Measurements from ENCODE around the gene SLC17A3.

SLC17A3 gene

DNA sequence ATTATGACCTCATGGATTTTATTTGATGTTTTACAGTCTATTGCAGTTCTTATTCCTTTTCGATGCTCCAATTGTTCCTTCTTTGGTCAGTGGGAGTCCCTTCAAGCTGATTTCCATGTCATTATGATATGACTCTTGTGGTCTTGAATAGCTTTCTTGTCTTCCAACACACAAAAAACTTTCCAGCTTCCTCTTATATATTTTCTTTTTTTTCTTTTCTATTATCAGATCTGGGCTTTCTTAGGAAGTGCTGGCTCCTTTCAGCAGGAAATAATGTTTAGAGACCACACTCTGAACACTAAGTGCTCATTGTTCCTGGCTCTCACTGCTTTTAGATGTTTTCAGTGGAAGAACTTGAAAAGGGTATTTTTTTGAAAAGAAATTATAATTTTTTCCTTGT, 39.1 kb downstream of the SLC17A3 start:
- H3K27ac Mint-ChIP-seq: no peak overlapping the region
- no peaks in the 10 kb centered on the region for H3K4me1 Mint-ChIP-seq
- H3K27me3 Mint-ChIP-seq: peaks cover 14 to 17% of the 10 kb centered on the region in 2 donors
- DNase-seq (no peak), ATAC-seq (replicated peaks) (no peak)
- no peak overlapping the region for H3K4me3 Mint-ChIP-seq
- no peaks in the 10 kb centered on the region for H3K9me3 Mint-ChIP-seq
- H3K36me3 Mint-ChIP-seq: no peaks in the 10 kb centered on the region

DNA sequence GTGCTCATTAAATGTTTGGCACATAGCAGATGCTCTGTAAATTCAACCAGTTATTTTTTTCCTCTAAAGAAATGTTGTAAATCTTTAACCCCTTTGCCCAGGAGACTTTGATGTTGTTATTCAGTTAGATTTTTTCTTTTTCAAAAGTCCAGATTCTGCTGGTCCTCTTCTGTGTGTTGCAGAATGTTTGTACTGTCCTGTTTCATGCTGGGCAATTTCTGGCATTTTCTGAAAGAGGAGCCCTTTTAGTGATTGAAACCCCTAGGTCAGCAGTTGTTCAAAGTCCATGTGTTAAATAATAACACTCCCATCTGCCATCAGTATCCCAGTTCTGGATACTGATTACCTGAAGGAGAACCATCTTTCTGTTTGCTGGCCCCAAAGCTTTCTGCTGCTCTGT, 40.9 kb downstream of the SLC17A3 start:
- DNase-seq: no peak
- Mint-ChIP-seq H3K36me3 (no peaks in the 10 kb centered on the region), H3K27me3 (peaks cover 14 to 16% of the 10 kb centered on the region in 2 donors), H3K4me3 (no peak overlapping the region), H3K4me1 (no peaks in the 10 kb centered on the region), H3K27ac (no peak overlapping the region), H3K9me3 (no peaks in the 10 kb centered on the region)
- ATAC-seq (replicated peaks): no peak

DNA sequence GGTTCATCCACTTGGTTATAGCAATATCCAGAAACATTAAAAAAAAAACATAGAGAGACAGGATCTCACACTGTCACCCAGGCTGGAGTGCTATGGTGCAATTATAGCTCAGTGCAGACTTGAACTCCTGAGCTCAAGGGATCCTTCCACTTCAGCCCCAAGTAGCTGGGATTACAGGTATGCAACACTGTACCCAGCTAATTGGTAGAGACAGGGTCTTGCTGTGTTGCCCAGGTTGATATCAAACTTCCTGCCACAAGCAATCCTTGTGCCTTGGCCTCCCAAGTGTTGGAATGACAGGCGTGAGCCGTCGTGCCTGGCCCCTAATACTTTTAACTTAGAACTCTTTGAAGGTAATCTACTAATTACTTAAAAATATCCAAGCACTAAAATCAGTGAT, 41.4 kb downstream of the SLC17A3 start:
- no peaks in the 10 kb centered on the region for H3K4me1 Mint-ChIP-seq
- no peak overlapping the region for H3K4me3 Mint-ChIP-seq
- H3K27me3 Mint-ChIP-seq: peaks cover 14 to 19% of the 10 kb centered on the region in 2 donors
- ATAC-seq (replicated peaks) (no peak), DNase-seq (no peak)
- no peaks in the 10 kb centered on the region for H3K9me3 Mint-ChIP-seq
- H3K27ac Mint-ChIP-seq: no peak overlapping the region
- H3K36me3 Mint-ChIP-seq: no peaks in the 10 kb centered on the region

DNA sequence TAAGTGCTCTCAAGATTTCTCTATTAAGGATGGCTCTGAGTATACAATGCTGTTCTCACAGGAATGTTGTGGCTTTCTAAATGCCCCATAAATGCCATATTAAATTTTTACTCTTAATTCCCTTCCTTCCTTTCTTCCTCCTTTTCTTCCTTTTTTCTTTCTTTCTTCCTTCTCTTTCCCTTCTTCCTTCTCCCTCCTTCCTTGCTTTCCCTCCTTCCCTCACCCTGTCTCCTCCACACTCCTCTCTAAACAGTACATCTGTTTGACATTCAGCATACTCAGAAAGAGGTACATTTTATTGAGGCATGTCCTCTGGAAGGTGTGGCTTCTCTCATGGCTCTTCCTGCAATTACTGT, 41.8 kb downstream of the SLC17A3 start:
- Mint-ChIP-seq H3K4me1 (no peaks in the 10 kb centered on the region), H3K36me3 (no peaks in the 10 kb centered on the region), H3K27ac (no peak overlapping the region), H3K27me3 (peaks cover 14 to 22% of the 10 kb centered on the region in 2 donors), H3K4me3 (no peak overlapping the region), H3K9me3 (no peaks in the 10 kb centered on the region)
- no peak for DNase-seq
- no peak for ATAC-seq (replicated peaks)

DNA sequence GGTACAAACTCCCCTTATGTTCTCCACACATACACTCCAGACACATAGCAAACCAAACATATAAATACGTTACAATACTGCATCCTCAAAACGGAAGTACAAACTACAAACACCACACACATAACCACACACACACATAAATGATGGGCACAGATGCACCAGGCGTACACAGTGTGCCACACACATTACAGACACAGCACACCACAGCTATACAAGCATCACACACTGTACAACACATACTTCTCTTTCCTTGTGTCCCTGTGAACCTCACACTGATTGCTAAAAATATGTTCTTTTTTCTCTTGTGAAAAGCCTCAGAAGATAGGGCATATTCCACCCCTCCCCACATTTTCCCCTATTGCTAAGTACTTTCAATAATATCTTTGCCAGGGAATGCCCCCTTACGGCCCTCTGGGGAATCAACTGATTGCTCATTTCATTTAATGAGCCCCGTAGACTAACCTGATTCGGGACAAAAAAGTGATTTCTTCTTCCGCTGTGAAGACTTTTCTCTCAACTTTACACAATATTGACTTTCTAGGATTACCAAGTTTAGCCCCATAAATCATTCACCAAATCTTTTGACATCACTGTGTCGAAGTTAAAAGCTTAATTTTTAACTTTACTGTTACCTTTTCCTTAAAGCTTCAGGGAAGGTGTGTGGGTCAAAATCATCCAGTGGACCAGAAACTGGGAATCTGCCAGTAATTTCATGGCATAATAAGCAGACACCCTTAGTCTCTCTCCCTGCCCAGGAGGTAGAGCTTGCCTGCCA, 42.3 kb downstream of the SLC17A3 start, which contains the start of gene SLC17A1:
Gene SLC17A1 (minus strand): TSS at position 521 of the 775 bp plus-strand sequence. CDS start 1,495 bp downstream, outside the sequence.
- H3K4me1 Mint-ChIP-seq: no peaks in the 10 kb centered on the region
- H3K4me3 Mint-ChIP-seq: no peak within 1 kb of the TSS
- no peaks in the 10 kb centered on the region for H3K36me3 Mint-ChIP-seq
- peaks cover 14 to 22% of the 10 kb centered on the region in 2 donors for H3K27me3 Mint-ChIP-seq
- DNase-seq: no peak
- no peak for ATAC-seq (replicated peaks)
- H3K9me3 Mint-ChIP-seq: no peaks in the 10 kb centered on the region
- H3K27ac Mint-ChIP-seq: no peak within 1 kb of the TSS

DNA sequence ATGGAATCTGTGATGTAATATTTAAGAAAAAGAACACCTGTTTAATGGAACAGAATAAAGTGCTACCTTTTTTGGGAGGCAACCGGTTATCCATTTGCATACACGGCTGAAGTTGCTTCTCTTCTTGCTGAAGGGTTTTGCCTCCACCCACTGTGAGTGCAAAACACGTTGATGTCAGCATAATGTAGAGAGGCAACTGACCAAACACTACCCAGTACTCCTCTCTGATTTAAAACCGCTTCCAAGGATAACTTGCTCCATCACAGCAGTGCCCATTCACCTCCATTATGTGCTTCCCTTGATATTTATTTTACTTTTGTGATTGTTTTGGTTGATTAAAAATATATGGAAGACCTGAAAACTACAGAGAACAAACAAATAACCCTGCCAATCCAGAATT, 43.6 kb downstream of the SLC17A3 start:
- no peak overlapping the region for H3K4me3 Mint-ChIP-seq
- DNase-seq (no peak), ATAC-seq (replicated peaks) (no peak)
- H3K9me3 Mint-ChIP-seq: peaks cover 6 to 8% of the 10 kb centered on the region in 2 donors
- H3K4me1 Mint-ChIP-seq: no peaks in the 10 kb centered on the region
- H3K27ac Mint-ChIP-seq: no peak overlapping the region
- peaks cover 0 to 1% of the 10 kb centered on the region in 2 donors for H3K36me3 Mint-ChIP-seq
- peaks cover 23 to 30% of the 10 kb centered on the region in 2 donors for H3K27me3 Mint-ChIP-seq

DNA sequence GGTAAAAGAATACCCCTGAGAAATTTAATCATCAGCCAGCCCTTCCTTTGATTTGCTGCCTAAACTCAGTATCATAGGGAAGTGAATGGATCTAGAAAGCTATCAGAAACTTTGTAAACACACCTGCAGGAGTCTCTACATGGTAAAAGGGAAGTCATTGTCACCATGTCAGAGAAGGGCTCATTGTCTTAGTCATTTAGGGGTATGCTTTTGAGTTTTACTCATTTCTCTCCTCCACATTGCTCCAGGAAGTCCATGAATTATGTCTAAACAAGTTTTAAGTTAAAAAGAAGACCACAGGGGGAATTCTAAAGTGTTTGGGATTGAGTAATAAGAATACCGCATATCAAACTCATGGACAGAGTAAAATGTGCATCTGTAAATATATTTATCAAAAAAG, 44.7 kb downstream of the SLC17A3 start:
- Mint-ChIP-seq H3K4me3 (no peak overlapping the region), H3K27me3 (peaks cover 27 to 32% of the 10 kb centered on the region in 2 donors), H3K36me3 (peaks cover 0 to 2% of the 10 kb centered on the region in 2 donors), H3K27ac (no peak overlapping the region), H3K9me3 (peaks cover 8 to 9% of the 10 kb centered on the region in 2 donors), H3K4me1 (no peaks in the 10 kb centered on the region)
- no peak for DNase-seq
- ATAC-seq (replicated peaks): peak; percentile 81 to 99

DNA sequence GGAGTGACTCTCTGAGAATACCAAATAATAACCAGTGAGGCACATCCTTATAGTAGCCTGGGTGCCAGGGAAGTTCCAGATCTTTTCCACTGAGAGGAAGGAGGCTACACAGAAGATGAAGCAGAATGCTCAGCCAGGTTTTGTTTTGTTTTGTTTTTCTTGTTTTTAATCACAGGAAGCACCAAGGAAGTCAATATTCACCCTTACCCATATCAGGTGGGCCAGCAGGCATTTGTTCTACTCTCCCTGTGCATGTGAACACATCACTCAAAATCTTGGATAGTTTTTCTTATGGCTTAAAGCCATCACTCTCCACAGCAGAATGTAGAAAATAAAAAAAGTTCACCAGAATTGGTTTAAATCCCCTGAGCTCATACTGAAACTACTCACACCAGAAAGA, 52.7 kb downstream of the SLC17A3 start:
- DNase-seq: no peak
- Mint-ChIP-seq H3K27me3 (peaks cover 27% of the 10 kb centered on the region in 2 donors), H3K4me3 (no peak overlapping the region), H3K27ac (no peak overlapping the region), H3K4me1 (no peaks in the 10 kb centered on the region), H3K9me3 (peaks cover 8 to 12% of the 10 kb centered on the region in 2 donors), H3K36me3 (peaks cover 2 to 3% of the 10 kb centered on the region in 2 donors)
- ATAC-seq (replicated peaks): no peak

DNA sequence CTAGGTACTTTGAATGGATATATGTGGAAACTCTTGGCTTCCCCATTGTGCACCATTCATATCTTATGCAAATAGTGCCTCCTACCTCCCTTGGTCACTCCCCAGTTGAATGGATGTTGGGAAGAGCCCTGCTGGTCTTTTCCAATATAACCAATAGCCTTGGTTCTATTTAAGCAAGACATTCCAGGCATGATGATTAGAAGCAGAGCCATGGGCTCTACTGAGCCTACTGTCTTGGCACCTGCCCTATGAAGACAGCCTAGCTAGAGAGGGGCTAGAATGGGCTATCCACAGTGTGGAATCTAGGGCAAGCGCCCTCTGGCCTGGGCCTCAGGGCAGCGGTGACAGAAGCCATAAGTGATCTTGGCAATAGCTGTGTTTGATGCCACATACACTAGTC, 57.8 kb downstream of the SLC17A3 start:
- ATAC-seq (replicated peaks): no peak
- Mint-ChIP-seq H3K9me3 (peaks cover 0 to 3% of the 10 kb centered on the region in 2 donors), H3K36me3 (no peaks in the 10 kb centered on the region), H3K4me3 (no peak overlapping the region), H3K27ac (no peak overlapping the region), H3K27me3 (peaks cover 22 to 25% of the 10 kb centered on the region in 2 donors), H3K4me1 (no peaks in the 10 kb centered on the region)
- DNase-seq: no peak

DNA sequence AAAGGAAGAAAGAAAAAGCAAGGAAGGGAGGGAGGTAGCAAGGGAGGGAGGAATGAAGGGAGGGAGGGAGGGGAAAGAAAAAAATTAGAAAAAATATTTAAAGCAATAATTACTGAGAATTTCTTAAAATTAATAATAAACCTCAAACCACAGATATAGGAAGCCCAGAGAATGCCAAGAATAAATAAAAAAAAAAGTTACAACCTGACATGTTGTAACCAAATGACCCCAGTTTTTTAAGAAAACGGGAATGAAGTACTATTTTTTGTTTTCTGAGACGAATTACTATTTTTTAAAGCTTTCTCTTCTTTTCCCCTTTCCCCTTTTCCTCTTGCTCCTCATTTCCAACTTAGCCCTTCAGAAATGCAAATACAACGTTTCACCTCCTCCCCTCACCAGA, 58.8 kb downstream of the SLC17A3 start:
- peaks cover 0 to 3% of the 10 kb centered on the region in 2 donors for H3K9me3 Mint-ChIP-seq
- H3K4me3 Mint-ChIP-seq: no peak overlapping the region
- peaks cover 22% of the 10 kb centered on the region in 2 donors for H3K27me3 Mint-ChIP-seq
- H3K4me1 Mint-ChIP-seq: no peaks in the 10 kb centered on the region
- no peak overlapping the region for H3K27ac Mint-ChIP-seq
- H3K36me3 Mint-ChIP-seq: no peaks in the 10 kb centered on the region
- ATAC-seq (replicated peaks): no peak
- DNase-seq: no peak

DNA sequence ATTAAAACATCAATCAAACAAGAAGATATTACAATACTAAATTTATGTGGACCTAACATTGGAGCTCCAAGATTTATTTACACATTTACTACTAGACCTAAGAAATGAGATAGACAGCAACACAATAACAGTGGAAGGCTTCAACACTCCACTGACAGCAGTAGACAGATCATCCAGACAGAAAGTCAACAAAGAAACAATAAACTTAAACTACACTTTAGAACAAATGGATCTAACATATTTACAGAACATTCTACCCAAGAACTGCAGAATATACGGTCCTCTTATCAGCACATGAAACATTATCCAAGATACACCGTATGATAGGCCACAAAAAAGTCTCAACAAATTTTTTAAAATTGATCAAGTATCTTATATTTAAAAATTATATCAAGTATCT, 69.2 kb downstream of the SLC17A3 start:
- Mint-ChIP-seq H3K27ac (no peak overlapping the region), H3K36me3 (no peaks in the 10 kb centered on the region), H3K9me3 (peaks cover 0 to 6% of the 10 kb centered on the region in 2 donors), H3K27me3 (peaks cover 15 to 31% of the 10 kb centered on the region in 2 donors), H3K4me1 (no peaks in the 10 kb centered on the region), H3K4me3 (no peak overlapping the region)
- ATAC-seq (replicated peaks) (no peak), DNase-seq (no peak)

DNA sequence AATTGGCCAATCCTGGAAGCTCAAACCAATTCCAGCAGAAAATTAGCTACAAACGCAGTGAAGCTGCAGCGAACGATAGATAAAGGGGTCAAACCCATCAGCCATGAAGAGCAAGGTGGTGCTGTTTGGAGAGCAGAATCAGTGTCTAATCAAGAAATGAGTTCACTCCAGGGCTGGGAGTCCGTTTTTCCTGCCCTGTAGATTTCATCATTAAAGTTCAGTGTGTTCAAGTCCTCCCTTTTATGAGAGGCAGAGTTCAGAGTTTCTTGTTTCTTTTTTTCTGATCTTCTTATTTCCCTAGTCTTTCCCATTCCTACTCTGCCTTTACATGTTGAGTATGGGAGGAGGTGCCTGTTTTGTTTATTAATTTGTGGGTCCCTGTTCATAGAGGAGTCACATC, 72.6 kb downstream of the SLC17A3 start:
- Mint-ChIP-seq H3K27ac (no peak overlapping the region), H3K27me3 (peaks cover 21 to 25% of the 10 kb centered on the region in 2 donors), H3K4me1 (no peaks in the 10 kb centered on the region), H3K36me3 (no peaks in the 10 kb centered on the region), H3K4me3 (no peak overlapping the region), H3K9me3 (peaks cover 0 to 3% of the 10 kb centered on the region in 2 donors)
- DNase-seq (no peak), ATAC-seq (replicated peaks) (no peak)

Measured in stimulated activated naive B cell treated with anti-CD40 and anti-IgM and Interleukin-4, amounts not matched to agents 10 μg/mL and 1 μg/mL and 100 μg/mL, for 72 hours (primary cell).